ENCODE data around the gene MED4. TPM values are rescaled to one million over a fixed set of nuclear protein-coding genes. Genes with fewer than 3 reads are reported as not detected.
"Not testable (repeated sequence)": the region's sequence is repeated elsewhere in the genome, so short reads cannot be mapped to it uniquely, and the experiment has no call there.

The MED4 gene
- total RNA-seq, 1 donor = 37.2 TPM

DNA sequence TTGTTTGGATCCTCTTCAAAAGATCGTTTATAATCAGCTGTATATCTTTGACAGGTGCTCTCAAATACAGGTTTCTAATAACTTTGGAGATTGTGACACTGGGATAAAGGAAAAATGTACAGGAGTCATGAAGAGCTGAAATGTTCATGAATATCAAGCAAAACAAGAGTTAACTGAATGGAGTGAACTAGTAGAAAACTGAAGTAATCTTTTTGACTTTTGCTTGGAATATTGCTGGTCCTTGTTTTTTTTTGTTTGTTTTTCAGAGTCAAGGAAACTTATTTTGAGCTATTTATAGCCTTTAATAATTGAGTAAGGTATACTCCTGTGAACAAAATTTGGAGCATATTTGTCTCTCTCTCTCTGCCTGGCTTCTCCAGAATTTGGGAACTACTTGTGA is 25.3 kb downstream of the MED4 start:
- H3K9me3 ChIP-seq (ENCODE audit: low read depth, low read length) = peaks cover 25% of the 10 kb centered on the region
- H3K27me3 ChIP-seq (ENCODE audit: insufficient read depth, low read length) = no peaks in the 10 kb centered on the region
- no peak overlapping the region for H3K4me3 ChIP-seq (ENCODE audit: low read length)
- no peaks in the 10 kb centered on the region for H3K4me1 ChIP-seq (ENCODE audit: insufficient read depth, low read length)

DNA sequence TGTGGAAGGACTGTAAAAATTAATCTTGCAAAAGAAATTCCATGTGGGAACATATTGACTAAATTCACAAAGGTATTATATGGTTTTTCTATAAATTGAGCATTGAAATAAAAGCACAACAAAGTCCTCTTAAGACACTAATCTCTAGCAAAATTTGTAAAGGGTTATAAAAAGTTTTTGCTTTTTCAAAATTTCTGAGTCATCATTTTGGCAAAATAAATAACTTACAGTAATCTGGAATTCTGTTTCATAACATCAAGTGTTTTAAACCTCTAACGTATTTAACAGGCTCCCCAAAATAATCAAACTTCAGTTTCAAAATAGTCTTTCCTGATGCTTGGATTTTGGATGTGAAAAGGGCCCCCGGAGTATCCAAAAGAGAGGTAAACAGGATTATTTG is 26.0 kb downstream of the MED4 start:
- Histone ChIP-seq H3K4me3 (ENCODE audit: low read length) (no peak overlapping the region), H3K4me1 (ENCODE audit: insufficient read depth, low read length) (no peaks in the 10 kb centered on the region), H3K9me3 (ENCODE audit: low read depth, low read length) (peaks cover 25% of the 10 kb centered on the region), H3K27me3 (ENCODE audit: insufficient read depth, low read length) (no peaks in the 10 kb centered on the region)

DNA sequence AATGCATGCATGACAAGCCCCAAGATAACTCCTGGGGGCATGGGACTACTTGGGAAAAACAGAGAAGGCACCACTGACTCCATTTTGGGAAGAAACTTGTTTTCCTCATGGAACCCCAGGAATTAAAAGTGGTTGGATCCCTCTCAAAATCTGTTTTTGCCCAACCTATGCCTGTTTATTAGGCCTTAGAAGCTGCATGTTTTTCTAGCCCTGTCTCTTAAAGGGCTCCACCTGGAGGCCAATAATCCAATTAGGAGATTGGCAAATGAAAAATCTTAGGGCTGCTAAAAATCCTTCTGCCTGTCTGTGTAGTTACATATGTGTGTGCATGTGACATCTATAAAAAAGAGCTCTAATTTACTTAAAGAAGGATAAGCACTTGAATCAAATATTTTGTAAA is 26.9 kb downstream of the MED4 start:
- Histone ChIP-seq H3K4me3 (ENCODE audit: low read length) (no peak overlapping the region), H3K27me3 (ENCODE audit: insufficient read depth, low read length) (no peaks in the 10 kb centered on the region), H3K9me3 (ENCODE audit: low read depth, low read length) (peaks cover 25% of the 10 kb centered on the region), H3K4me1 (ENCODE audit: insufficient read depth, low read length) (no peaks in the 10 kb centered on the region)

DNA sequence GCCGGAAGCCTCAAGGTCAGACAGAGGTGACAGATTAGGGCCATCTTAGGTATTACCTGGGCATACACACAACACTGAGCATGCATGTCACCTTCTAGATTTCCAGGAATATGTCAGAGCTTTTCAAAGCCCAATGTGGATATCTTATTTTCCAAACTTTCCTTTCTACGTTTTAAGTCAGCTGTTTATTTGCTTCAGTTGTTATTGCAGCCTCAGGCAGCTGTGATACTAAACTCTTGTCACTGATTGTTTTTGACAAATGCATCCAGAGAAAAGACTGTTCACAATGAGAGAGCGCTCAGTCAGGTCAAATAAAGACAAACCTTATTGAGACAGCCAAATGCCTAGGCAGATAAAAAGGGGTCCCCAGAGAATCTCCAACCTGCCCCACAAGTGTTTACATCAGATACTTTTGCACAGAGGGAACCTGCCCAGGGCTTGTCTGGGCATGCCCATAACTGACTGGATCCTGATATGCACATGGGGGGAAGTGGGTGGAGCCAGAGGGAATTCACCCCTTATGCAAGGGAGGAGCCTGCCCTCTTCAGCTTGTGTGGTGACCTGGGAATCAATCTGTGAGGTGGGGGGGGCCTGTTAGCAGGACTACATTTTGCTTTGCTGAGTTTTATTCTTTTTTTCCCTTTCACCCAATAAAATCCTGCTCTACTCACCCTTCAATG is 28.5 kb downstream of the MED4 start:
- H3K4me1 ChIP-seq (ENCODE audit: insufficient read depth, low read length) = no peaks in the 10 kb centered on the region
- no peak overlapping the region for H3K4me3 ChIP-seq (ENCODE audit: low read length)
- H3K9me3 ChIP-seq (ENCODE audit: low read depth, low read length) = peaks cover 25% of the 10 kb centered on the region
- no peaks in the 10 kb centered on the region for H3K27me3 ChIP-seq (ENCODE audit: insufficient read depth, low read length)

DNA sequence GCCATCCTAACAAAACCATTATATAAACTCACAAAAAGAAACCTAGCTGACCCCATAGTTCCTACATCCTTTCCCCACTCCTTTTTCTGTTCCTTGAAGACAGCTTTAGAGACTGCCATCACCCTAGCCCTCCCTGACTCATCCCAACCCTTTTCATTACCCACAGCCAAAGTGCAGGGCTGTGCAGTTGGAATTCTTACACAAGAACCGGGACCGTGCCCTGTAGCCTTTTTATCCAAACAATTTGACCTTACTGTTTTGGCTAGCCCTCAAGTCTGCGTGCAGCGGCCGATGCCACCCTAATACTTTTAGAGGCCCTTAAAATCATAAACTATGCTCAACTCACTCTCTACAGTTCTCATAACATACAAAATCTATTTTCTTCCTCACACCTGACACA is 35.0 kb downstream of the MED4 start:
- not testable (repeated sequence) for H3K4me1 ChIP-seq (ENCODE audit: insufficient read depth, low read length); H3K4me3 ChIP-seq (ENCODE audit: low read length); H3K9me3 ChIP-seq (ENCODE audit: low read depth, low read length); H3K27me3 ChIP-seq (ENCODE audit: insufficient read depth, low read length)

DNA sequence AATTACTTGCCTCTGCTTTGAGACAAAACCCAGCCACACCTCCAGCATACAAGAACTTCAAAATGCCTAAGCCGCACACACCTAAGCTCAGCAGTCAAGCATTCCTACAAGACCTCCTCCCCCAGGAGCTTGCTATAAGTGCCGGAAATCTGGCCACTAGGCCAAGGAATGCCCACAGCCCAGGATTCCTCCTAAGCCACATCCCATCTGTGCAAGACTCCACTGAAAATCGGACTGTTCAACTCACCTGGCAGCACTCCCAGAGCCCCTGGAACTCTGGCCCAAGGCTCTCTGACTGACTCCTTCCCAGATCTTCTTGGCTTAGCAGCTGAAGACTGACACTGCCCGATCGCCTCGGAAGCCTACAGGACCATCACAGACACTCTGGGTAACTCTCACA is 36.4 kb downstream of the MED4 start:
- not testable (repeated sequence) for H3K27me3 ChIP-seq (ENCODE audit: insufficient read depth, low read length)

DNA sequence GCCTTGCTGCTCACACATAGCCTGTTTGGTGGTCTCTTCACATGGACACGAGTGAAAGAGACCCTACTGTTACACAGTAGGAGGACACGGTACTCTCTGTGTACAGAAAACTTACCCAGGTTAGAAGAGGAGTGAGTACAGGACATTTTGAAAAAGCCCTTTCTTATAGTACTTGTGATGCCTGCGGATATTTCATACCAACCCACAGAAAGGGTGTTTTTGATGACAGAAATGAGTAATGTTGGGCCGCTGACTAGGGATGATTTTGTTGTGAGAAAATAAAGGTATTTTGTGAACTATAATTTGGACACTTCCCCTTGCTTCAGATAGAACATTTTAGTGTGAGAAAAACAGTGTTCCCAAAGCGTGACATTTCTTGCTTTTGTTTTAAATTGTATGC is 39.2 kb downstream of the MED4 start:
- Histone ChIP-seq H3K4me1 (ENCODE audit: insufficient read depth, low read length) (no peaks in the 10 kb centered on the region), H3K4me3 (ENCODE audit: low read length) (no peak overlapping the region), H3K9me3 (ENCODE audit: low read depth, low read length) (no peaks in the 10 kb centered on the region), H3K27me3 (ENCODE audit: insufficient read depth, low read length) (no peaks in the 10 kb centered on the region)

More for the DNA sequence above, 36.4 kb downstream of the MED4 start:
- H3K4me3 ChIP-seq (ENCODE audit: low read length); H3K4me1 ChIP-seq (ENCODE audit: insufficient read depth, low read length); H3K9me3 ChIP-seq (ENCODE audit: low read depth, low read length): not testable (repeated sequence)

DNA sequence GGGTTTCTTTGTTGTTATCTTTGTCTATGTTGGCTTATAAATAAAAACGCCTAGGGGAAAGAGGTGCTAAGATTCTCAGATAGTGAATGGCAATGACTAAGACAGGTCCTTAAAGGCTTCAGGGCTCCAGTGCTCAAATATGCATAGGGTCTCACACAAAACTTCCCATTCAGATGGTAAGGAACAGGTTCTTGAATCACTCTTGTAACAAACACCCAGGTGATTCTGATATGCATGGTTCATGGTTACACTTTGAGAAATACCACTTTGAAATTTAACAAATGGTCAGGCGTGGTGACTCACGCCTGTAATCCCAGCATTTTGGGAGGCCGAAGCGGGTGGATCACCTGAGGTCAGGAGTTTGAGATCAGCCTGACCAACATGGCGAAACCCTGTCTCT is 40.3 kb downstream of the MED4 start:
- Histone ChIP-seq H3K4me3 (ENCODE audit: low read length) (no peak overlapping the region), H3K27me3 (ENCODE audit: insufficient read depth, low read length) (no peaks in the 10 kb centered on the region), H3K4me1 (ENCODE audit: insufficient read depth, low read length) (no peaks in the 10 kb centered on the region), H3K9me3 (ENCODE audit: low read depth, low read length) (no peaks in the 10 kb centered on the region)

DNA sequence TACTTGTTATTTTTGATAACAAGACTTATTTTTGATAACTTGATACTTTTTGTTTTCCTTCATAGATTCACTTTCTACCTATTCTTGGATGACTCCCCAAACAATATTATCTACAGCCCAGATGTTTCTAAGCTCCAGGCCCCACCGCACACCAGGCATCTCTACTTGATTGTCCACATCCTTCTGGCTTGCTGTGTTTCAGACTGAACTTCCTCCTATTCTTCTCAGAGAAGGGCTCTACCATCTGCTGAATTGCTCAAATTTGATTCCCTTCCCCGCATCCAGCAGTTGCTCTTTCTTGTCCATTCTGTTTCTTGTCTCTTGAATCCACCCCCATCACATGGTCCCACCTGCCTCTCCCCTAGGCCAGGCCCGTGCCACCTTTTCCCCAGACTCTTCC is 44.4 kb downstream of the MED4 start:
- H3K4me1 ChIP-seq (ENCODE audit: insufficient read depth, low read length) = no peaks in the 10 kb centered on the region
- no peaks in the 10 kb centered on the region for H3K9me3 ChIP-seq (ENCODE audit: low read depth, low read length)
- H3K27me3 ChIP-seq (ENCODE audit: insufficient read depth, low read length) = no peaks in the 10 kb centered on the region
- no peak overlapping the region for H3K4me3 ChIP-seq (ENCODE audit: low read length)

DNA sequence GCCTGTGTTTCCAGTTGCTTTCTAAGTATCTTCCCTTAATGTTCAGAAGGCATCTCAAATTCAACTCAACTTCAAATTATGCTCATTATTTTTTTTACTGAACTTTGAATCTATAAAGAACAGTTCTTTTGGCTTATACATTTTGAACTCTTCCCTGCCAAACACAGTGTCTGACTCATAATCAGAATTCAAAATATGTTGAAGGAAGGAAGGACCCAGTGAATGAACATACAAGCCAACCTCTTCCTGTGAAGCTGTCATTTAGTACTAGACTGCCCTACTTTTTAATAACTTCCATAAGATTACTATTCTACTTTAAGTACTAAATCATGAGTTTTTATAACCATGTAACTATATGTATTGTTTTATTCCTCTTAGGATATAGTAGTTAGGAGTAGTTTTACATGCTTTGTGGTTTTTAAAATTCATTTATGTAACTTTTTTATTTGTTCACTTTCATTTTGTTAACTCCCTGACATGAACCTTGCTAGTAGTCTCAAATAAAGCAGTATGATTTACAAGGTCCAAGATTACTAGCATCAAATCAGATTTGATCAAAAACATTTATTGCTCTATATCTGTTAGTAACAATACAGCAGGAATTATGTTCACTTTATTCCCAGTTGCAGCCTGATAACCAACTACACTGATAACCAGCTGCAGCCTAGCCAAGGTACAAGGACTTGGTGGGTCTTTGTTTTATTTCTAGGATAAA is 51.0 kb downstream of the MED4 start:
- Histone ChIP-seq H3K9me3 (ENCODE audit: low read depth, low read length) (no peaks in the 10 kb centered on the region), H3K27me3 (ENCODE audit: insufficient read depth, low read length) (no peaks in the 10 kb centered on the region), H3K4me3 (ENCODE audit: low read length) (no peak overlapping the region), H3K4me1 (ENCODE audit: insufficient read depth, low read length) (no peaks in the 10 kb centered on the region)

DNA sequence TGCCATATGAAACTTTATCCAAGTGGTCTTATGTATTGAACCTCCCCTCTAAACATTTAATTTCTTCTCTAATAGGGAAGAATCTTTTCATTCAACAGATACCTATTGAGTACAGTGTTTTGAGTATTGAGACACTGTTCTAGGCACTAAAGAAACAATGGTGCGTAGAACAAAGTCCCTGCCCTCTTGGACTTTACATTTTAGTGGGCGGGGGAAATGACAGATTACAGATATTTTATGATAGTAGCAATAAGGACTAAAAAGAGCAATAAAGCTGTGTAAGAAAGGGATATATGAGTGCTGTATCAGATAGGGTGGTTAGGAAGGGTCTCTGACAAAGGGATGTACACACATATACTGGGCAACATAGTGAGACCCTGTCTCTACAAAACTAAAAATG is 52.0 kb downstream of the MED4 start:
- Histone ChIP-seq H3K27me3 (ENCODE audit: insufficient read depth, low read length) (no peaks in the 10 kb centered on the region), H3K4me1 (ENCODE audit: insufficient read depth, low read length) (peaks cover 10% of the 10 kb centered on the region)

DNA sequence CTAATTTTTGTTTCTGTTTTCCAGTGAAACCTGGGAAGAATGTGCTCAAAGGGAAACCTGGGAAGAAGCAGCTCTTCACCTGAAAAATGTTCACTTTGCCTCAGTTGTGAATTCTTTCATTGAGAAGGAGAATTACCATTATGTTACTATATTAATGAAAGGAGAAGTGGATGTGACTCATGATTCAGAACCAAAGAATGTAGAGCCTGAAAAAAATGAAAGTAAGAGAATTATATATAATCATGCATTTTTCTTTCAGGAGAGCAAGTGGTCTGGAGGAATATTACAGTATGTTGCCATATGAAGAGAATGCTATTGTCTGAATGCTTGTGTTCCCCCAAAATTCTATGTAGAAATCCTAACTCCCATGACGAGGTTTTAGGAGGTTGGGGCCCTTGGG is 54.0 kb downstream of the MED4 start:
- no peaks in the 10 kb centered on the region for H3K9me3 ChIP-seq (ENCODE audit: low read depth, low read length)
- H3K27me3 ChIP-seq (ENCODE audit: insufficient read depth, low read length) = no peaks in the 10 kb centered on the region
- H3K4me3 ChIP-seq (ENCODE audit: low read length) = no peak overlapping the region
- H3K4me1 ChIP-seq (ENCODE audit: insufficient read depth, low read length) = peaks cover 18% of the 10 kb centered on the region

More for the DNA sequence above, 52.0 kb downstream of the MED4 start:
- no peaks in the 10 kb centered on the region for H3K9me3 ChIP-seq (ENCODE audit: low read depth, low read length)
- no peak overlapping the region for H3K4me3 ChIP-seq (ENCODE audit: low read length)

DNA sequence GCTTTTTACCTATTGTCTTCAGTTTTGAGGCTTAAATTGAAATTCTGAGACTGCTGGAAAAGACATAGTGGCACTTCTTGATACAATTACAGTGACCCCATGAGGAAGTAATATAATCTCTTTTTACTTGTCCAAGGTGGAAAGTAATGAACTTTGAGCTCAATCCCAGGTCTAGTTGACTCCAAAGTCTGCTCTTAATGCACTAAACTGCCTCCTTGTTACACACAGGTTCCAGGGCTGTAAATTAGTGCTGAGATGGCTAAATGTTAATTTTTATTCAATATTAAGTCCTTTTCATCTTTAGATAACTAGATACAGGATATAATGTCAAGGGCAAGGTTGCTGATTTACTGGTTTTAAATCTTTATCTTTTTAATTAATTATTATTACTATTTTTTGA is 54.9 kb downstream of the MED4 start:
- Histone ChIP-seq H3K9me3 (ENCODE audit: low read depth, low read length) (no peaks in the 10 kb centered on the region), H3K4me1 (ENCODE audit: insufficient read depth, low read length) (peaks cover 18% of the 10 kb centered on the region), H3K4me3 (ENCODE audit: low read length) (no peak overlapping the region), H3K27me3 (ENCODE audit: insufficient read depth, low read length) (no peaks in the 10 kb centered on the region)

DNA sequence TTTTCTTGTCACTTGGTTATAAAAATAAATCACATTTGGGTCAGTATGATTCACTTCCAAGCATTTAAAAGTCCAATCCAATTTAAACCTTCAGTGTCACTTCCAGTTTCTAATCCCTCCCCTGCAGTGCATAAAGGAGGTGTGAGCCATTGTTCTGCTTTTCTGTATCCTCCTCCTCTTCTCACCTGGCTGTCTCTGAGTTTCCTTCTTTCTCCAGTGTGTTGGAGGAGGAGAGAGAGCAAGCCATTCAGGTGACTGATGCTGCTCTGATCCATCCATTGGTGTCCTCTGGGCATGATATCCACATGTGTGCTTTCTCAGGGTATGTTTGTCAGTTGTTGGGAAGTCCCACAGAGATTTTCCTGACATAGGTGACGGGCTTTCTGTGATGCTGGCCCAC is 56.1 kb downstream of the MED4 start:
- H3K9me3 ChIP-seq (ENCODE audit: low read depth, low read length) = no peaks in the 10 kb centered on the region
- no peaks in the 10 kb centered on the region for H3K27me3 ChIP-seq (ENCODE audit: insufficient read depth, low read length)
- H3K4me3 ChIP-seq (ENCODE audit: low read length) = no peak overlapping the region
- H3K4me1 ChIP-seq (ENCODE audit: insufficient read depth, low read length) = peaks cover 18% of the 10 kb centered on the region

DNA sequence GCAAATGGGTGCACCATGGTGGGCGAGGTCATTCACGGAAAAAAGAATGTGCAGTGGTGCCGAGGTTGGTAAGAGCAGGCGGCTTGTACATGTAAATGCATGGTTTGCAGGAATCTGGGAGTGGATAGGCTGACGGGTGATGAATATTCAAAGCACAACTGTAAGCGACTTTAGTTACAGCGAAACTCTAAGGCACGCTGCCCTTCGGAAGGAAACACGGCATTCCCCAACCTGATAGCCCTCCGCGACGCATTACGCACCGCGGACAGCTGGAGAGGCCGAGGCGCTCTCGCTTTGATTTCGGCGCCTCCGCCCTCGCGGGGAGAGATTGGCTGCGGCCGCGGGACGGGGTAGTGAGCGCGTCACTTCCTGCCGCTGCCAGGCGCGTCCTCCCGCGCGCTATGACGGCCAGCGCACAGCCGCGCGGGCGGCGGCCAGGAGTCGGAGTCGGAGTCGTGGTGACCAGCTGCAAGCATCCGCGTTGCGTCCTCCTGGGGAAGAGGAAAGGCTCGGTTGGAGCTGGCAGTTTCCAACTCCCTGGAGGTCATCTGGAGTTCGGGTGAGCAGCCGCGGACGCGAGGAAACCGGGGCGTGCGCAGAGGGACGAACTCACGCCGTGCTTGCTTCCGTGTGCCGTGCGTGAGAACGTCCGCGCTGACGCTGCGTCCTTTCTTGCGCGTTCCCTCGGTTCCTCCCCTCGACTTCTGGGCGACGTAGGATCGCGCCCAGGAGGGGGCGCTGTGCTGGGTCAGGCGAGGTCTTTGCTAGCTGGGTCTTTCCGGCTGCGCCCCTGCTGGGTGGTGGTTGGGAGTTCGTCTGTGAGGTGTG is 57.3 kb downstream of the MED4 start, which contains the start of gene NUDT15:
Gene NUDT15, plus strand, starts transcription at position 381 of the 828 bp plus-strand sequence. Its CDS starts 21 bp downstream, at position 402.
- H3K27me3 ChIP-seq (ENCODE audit: insufficient read depth, low read length) = no peaks in the 10 kb centered on the region
- no peaks in the 10 kb centered on the region for H3K9me3 ChIP-seq (ENCODE audit: low read depth, low read length)
- peak within 1 kb of the TSS; percentile 83 for H3K4me3 ChIP-seq (ENCODE audit: low read length)
- H3K4me1 ChIP-seq (ENCODE audit: insufficient read depth, low read length) = peaks cover 18% of the 10 kb centered on the region
